GM19240 (cell line): ENCODE measurements around the gene DAND5.

Experiments
- DNase-seq: peaks from one replicate; pipeline ENCODE4 v3.0.0; 2011; ENCODE audit warnings: low spot score; ENCODE audit not compliant: insufficient read length

Gene DAND5

DNA sequence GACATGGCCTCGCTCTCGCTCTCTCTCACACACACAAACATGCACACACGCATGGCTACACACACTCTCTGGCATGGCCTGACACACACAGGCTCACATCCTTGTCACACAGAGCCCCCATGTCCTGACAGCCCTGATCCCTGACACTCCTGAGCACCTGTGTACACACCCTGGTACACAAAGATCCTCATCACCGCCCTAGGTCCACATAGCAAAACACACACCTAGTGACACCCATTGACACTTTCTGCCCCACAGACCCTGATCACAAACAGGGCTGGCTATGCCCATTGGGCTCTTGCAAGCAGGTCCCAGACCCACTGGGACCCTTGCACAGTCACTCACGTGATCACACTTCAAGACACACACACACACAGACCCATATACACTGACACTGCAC, 21.9 kb downstream of the DAND5 start:
- no peak for DNase-seq

DNA sequence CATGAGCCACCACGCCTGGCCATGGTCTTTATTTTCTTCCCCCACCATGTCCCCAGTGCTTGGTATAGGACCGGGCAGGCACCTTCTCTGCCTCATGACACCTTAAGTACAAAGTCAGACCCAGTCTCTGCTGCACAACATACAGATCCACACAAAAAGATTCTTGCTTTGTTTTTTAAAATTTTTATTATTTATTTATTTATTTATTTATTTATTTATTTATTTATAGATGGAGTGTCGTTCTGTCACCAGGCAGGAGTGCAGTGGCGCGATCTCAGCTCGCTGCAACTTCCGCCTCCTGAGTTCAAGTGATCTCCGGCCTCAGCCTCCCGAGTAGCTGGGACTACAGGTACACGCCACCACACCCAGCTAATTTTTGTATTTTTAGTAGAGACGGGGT, 23.4 kb downstream of the DAND5 start:
- DNase-seq = no peak

- DNase-seq = no peak
Observed at GRCh38 chr19:12993562-12993961, 24.2 kb downstream of the DAND5 start.

- no peak for DNase-seq
Observed at GRCh38 chr19:12994701-12995595, 25.6 kb downstream of the DAND5 start, which contains the start of gene NFIX. Gene NFIX, plus strand, starts transcription at chr19:12995475. Its CDS starts 363 bp downstream, at chr19:12995838.

- DNase-seq = peak; percentile 40
Observed at GRCh38 chr19:12995596-12996405, 26.4 kb downstream of the DAND5 start.

DNA sequence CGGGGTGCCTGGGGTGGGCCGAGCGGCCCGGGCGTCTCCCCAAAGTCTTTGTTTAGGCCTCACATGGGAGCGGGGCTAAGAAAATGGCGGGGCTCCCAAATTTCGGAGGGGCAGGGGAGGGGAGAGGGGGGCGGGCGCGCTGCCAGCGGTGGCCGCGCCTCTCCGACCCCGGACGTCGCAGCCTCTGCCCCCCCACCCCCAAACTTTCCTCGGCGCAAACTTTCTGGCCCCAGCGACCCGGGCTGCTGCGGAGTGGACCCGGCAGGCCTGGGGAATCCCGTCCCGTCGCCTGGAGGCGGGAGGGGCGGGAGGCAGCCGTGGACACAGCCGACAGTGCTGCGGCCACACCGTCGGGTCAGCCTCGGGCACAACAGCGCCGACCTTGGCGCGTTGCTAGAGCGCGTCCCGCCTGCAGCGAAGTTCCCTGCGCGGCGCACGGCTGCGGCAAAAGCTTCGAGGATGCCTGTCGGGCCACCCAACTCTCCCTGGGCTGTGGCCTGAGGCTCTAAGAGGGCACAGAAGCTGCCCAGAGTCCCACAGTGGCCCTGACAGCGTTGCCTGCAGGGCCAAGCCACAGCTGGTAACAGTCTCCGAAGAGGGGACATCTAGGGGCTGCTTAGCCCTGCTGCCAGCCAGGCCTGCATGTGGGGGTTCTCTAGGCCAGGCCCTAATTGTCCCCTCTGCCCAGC, 27.2 kb downstream of the DAND5 start:
- no peak for DNase-seq

DNA sequence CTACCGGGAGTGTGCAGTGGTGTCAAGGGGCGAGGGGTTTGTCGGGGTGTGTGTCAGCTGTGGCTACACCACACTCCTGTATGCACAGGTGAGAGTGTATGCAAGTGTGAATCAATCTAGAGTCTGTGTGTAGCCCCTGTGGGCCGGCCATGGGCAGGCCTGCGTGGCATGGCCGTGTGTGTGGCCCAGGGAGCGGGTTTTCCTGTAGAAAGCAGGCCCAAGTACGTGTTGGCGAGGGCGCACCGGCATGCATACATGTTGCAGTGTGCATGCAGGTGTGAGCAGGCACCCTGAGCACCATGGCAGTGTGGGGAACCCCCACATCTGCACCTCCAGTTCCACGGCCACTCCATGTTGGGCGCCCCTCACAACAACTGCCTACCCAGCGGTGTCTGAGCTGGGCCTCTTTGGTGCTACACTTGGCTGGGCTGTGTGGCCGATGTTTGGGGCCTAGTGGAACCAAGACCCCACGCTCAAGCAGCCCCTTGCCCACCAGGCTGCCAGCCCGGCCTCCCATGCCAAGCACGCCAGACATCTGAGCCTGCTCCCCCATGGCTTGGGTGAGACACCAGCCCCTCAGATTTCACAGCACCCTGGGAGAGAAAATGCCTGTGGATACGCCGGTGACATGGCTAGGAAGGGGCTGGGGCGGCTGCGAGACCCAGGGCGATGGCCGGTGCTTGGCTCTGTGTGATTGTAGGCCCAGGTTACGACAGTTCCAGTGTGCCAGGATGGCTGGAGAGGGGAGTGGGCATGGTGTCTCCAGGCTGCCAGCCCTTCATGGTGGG, 28.0 kb downstream of the DAND5 start:
- DNase-seq = no peak

GRCh38 chr19:12997967-12998940, 28.9 kb downstream of the DAND5 start:
- no peak for DNase-seq

DNA sequence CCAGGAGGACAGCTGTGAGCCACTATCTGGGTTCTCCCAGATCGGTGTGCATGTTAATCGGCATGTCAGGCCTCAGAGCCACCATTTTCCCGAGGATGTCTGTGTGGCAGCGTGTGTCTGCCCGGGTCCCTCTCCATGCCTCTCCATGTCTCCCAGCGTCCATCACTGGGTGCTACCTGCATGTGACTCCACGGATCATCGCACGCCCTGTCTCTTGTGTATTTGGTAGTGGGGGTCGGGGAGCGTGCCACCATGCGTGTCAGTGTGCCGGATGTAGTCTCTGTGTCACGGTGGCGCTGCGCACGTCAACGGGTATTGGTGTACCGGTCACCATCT, 31.8 kb downstream of the DAND5 start:
- no peak for DNase-seq

DNA sequence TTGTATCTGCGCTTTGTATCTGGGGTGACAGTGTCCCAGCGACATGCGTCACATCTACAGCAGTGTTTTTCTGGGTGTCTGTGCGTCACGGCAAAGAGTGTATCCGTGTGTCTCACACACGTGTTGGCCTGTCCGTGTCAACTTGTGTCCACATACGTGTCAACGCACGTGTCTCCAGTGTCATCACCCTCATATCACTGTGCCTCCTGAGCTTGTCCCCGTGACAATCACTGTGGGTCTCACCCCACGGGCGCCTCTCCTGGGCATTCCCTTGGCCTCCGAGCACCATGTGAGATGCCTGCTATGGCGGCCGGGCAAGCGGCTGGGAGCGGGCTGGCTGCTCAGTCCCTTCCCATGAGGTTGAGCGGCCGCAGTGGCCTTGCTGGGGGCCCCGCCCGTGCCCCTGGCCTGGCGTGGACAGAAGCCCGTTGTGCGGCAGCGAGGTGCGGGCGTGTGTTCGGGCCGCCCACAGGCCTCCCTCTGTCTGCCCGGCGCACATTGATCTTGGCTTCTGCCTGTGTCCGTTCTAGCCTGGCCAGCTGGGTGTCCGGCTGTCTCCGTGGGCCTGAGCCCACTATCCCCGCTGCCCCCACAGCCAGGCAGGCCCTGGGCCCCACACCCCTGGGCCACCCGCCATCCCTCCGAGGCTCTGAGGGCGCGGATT, 32.3 kb downstream of the DAND5 start:
- no peak for DNase-seq

GRCh38 chr19:13002166-13002898, 33.0 kb downstream of the DAND5 start:
- no peak for DNase-seq

- DNase-seq = no peak
Observed at GRCh38 chr19:13003081-13003480, 33.7 kb downstream of the DAND5 start.

- DNase-seq = no peak
Observed at GRCh38 chr19:13004273-13004672, 34.9 kb downstream of the DAND5 start.

DNA sequence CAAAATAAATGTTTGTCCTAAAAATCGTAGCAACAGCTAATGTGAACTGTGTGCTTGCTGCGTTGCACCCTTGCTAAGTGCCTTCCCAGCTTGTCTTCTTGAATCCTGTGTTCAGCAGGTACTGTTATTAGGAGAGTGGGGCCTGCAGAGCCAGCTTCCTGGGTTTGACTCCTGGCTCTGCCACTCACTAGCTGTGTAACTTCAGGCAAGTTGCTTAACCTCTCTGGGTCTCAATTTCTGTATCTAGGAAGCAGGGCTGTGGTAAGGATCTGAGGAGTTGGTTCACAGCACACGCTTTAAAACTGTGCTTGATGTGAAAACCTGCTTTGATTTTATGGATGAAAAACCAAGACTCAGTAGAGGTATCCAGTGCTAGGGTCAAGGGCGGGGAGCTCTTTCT, 35.9 kb downstream of the DAND5 start:
- DNase-seq = no peak

DNA sequence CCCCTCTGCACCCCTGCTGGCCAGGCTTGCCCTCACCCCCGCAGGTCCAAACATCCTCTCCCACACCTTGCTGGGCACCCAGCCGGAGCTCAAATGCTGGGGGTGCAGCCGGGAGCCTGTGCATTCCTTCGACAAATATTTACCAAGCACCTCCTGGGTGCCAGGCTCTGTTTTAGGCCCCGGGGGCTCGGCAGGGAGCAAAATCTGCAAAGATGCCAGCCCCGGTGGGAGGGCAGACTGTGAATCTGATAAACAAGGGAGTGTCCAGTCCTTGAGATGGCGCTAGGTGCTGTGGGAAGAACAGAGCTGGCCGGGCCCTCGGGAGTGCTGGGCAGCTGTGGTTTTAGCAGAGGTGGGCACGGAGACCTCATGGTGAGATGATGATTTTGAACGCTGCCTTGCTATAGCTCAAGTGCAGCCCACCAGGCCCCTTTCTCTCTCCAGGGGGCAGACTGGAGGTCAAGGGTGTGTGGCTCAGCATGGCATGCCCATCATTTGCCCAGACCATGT, 36.5 kb downstream of the DAND5 start:
- no peak for DNase-seq

DNA sequence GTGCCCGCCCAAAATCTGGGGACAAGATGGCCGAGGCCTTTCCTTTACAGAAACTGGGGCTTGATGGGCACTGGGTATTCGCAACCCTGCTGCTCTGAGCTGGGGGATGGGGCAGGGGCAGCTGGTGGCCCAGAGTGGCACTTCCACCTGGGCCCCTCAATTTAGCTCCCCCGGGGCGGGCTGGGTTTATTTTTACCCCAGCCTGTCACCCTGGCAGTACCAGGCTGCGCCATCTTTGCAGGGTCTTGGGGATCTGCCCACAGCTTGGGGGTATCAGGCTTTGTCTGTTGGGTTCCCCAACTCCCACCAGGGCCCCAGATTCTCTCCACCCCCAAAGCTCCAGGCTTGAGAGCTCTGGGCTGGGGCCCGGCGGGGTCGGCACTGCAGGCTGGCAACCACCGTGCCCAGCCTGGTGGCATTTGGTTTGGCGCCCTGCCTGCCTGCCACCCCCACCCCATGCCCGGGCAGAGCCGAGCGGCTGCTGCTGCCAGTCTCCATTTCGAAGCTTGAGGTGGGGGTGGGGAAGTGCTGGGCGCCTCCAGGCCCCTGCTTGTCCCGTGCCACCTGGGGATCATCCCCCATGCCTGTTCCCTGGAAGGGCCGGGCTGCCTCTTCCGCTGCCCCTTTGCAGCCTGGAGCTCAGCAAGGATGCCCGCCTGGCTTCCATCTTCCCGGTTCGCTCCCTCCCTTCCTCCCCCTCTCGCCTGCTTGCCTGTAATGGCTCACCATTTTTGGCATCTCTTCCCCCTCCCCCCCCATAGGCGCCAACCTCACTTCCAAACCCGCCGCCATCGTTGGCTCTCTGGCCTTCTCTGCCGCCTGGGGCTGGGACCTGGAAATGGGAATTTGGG, 37.3 kb downstream of the DAND5 start:
- DNase-seq = no peak

DNA sequence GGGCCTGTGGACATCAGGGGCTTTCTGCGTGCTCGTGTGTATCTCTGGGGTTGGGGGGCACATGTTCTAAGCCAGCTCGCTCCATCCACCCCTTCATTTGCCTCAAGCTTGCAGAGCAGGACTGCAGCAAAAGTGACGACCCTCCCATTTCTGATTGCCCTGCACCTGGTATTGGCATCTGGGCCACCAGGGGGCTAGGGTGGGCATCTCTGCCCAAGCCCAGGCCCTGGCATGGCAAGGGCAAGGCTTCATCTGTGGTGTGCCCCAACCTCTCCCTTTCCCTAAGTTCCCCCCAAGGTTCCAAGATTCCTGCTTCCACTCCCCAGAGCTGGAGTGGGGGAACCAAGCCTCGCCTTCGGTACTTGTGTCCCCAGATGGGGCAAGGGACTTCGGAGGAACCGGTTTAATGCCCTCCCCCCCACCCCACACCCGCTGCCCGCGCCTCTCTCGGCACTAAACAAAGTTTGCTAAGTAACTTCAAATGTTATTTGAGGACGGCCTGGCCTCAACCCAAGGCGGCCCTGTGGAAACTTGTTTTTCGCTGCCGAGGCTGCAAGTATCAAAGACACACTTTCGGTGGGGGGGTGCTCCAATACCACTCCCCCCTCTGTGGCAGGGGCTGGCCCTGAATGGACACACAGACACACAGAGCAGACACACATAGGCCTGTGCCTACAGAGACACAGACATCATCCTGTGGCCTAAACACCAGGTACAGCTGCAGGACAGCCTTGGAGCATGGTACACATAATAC, 38.1 kb downstream of the DAND5 start:
- no peak for DNase-seq
